Glutamatergic neuron (in vitro differentiated cells): ENCODE measurements around the gene SRPRA. TPM values are rescaled to one million over a fixed set of nuclear protein-coding genes. Genes with fewer than 3 reads are reported as not detected.
"Not testable (repeated sequence)": the region's sequence is repeated elsewhere in the genome, so short reads cannot be mapped to it uniquely, and the experiment has no call there.

Experiments
- DNase-seq: peaks from one replicate; pipeline ENCODE4 v3.0.0; 2022
- H3K27ac Mint-ChIP-seq: one replicate; pipeline ENCODE4 v1.8.0; 2020; ENCODE audit warnings: mild to moderate bottlenecking, mixed read lengths, inconsistent platforms; ENCODE audit not compliant: unreplicated experiment
- H3K27me3 Mint-ChIP-seq: one replicate; pipeline ENCODE4 v1.8.0; 2020; ENCODE audit warnings: mild to moderate bottlenecking, moderate library complexity, mixed read lengths, inconsistent platforms; ENCODE audit not compliant: unreplicated experiment
- H3K36me3 Mint-ChIP-seq: one replicate; pipeline ENCODE4 v1.8.0; 2020; ENCODE audit warnings: mild to moderate bottlenecking, mixed read lengths, inconsistent platforms; ENCODE audit not compliant: unreplicated experiment
- H3K4me1 Mint-ChIP-seq: one replicate; pipeline ENCODE4 v1.8.0; 2020; ENCODE audit warnings: mild to moderate bottlenecking, low read depth, mixed read lengths, inconsistent platforms; ENCODE audit not compliant: unreplicated experiment
- H3K4me3 Mint-ChIP-seq: one replicate; pipeline ENCODE4 v1.8.0; 2020; ENCODE audit warnings: mild to moderate bottlenecking, mixed read lengths, inconsistent platforms; ENCODE audit not compliant: unreplicated experiment
- H3K9me3 Mint-ChIP-seq: one replicate; pipeline ENCODE4 v1.8.0; 2020; ENCODE audit warnings: mild to moderate bottlenecking, moderate library complexity, mixed read lengths, inconsistent platforms; ENCODE audit not compliant: unreplicated experiment
- CTCF ChIP-seq: fragments of 200-600 bp; sonication (generic); IDR thresholded peaks from one replicate; pipeline ENCODE4 v1.5.0; 2021; ENCODE audit not compliant: partially characterized antibody, unreplicated experiment
- total RNA-seq: library from RNA; stranded (reverse); fragmentation: NEBNext Ultra II Directional; extraction: Animal tissue kit (Norgen Biotek cat#: 25700); gene quantifications from one replicate; pipeline ENCODE4 v1.2.1, GENCODE V29; 2021; ENCODE audit not compliant: unreplicated experiment

SRPRA gene
- total RNA-seq, 1 donor from 2014 or later: 58.0 TPM

GRCh38 chr11:126312961-126313360, 44.3 kb upstream of the SRPRA start:
- peaks cover 21% of the 10 kb centered on the region for H3K4me1 Mint-ChIP-seq
- no peaks in the 10 kb centered on the region for H3K9me3 Mint-ChIP-seq
- H3K27ac Mint-ChIP-seq: no peak overlapping the region
- H3K36me3 Mint-ChIP-seq: peaks cover 4% of the 10 kb centered on the region
- H3K27me3 Mint-ChIP-seq: no peaks in the 10 kb centered on the region
- DNase-seq: no peak
- no peak overlapping the region for H3K4me3 Mint-ChIP-seq
- no peak for TF ChIP-seq CTCF

GRCh38 chr11:126311401-126312291, 43.0 kb upstream of the SRPRA start:
- DNase-seq: no peak
- H3K36me3 Mint-ChIP-seq: peaks cover 4% of the 10 kb centered on the region
- TF ChIP-seq CTCF: no peak
- H3K9me3 Mint-ChIP-seq: no peaks in the 10 kb centered on the region
- no peaks in the 10 kb centered on the region for H3K27me3 Mint-ChIP-seq
- H3K4me3 Mint-ChIP-seq: no peak overlapping the region
- H3K4me1 Mint-ChIP-seq: peaks cover 23% of the 10 kb centered on the region
- H3K27ac Mint-ChIP-seq: no peak overlapping the region

- H3K27ac Mint-ChIP-seq: no peak overlapping the region
- TF ChIP-seq CTCF: no peak
Measured at GRCh38 chr11:126310992-126311310, 42.3 kb upstream of the SRPRA start.

GRCh38 chr11:126310200-126310991, 41.7 kb upstream of the SRPRA start:
- H3K4me1 Mint-ChIP-seq: peaks cover 23% of the 10 kb centered on the region
- H3K27ac Mint-ChIP-seq: no peak overlapping the region
- peaks cover 4% of the 10 kb centered on the region for H3K36me3 Mint-ChIP-seq
- no peaks in the 10 kb centered on the region for H3K27me3 Mint-ChIP-seq
- no peaks in the 10 kb centered on the region for H3K9me3 Mint-ChIP-seq
- DNase-seq: peak; percentile 88
- H3K4me3 Mint-ChIP-seq: no peak overlapping the region
- TF ChIP-seq CTCF: peak; percentile 81

More at GRCh38 chr11:126310992-126311310, 42.3 kb upstream of the SRPRA start:
- DNase-seq: no peak
- Mint-ChIP-seq H3K27me3 (no peaks in the 10 kb centered on the region), H3K36me3 (peaks cover 4% of the 10 kb centered on the region), H3K4me1 (peaks cover 23% of the 10 kb centered on the region), H3K4me3 (no peak overlapping the region), H3K9me3 (no peaks in the 10 kb centered on the region)

- H3K27me3 Mint-ChIP-seq, H3K27ac Mint-ChIP-seq, H3K36me3 Mint-ChIP-seq, H3K9me3 Mint-ChIP-seq, H3K4me3 Mint-ChIP-seq, DNase-seq: not testable (repeated sequence)
- H3K4me1 Mint-ChIP-seq: peaks cover 27% of the 10 kb centered on the region
Measured at GRCh38 chr11:126308771-126309170, 40.1 kb upstream of the SRPRA start.
